DMS 273 treated with DMSO at 0.1 percent for 48 hours (cell line): Measurements from ENCODE around the gene MEF2A.
A peak's percentile ranks its signal among the peaks of the same experiment; 100 is the strongest.
"Not testable (repeated sequence)": the region's sequence is repeated elsewhere in the genome, so short reads cannot be mapped to it uniquely, and the experiment has no call there.

Experiments
- DNase-seq: peaks from one replicate; lab custom pipeline; 2025; lab: John Stamatoyannopoulos, UW

MEF2A gene

GRCh38 chr15:99565299-99566156 is at the start of gene MEF2A:
MEF2A (plus strand) TSS chr15:99565984; CDS start chr15:99633120, 67,136 bp downstream.
- peak; percentile 58 for DNase-seq

DNA sequence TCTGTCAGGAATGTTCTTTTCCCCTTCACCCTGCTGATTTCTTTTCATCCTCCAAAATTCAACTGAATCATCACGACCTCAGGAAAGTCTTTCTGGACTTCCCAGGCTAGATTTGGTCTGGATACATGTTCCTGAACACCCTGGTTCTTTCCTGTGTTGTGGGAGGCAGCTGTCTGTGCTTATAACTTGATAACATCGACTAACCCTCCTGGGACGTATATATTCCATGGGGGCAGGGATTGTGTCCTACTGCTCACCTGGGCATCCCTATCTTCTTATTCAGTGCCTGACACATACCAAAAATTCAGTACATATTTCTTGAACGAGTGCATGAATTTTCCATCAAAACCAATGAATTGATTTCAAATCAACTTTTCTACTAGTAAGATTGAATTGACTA is 47.6 kb upstream of the MEF2A start:
- no peak for DNase-seq

DNA sequence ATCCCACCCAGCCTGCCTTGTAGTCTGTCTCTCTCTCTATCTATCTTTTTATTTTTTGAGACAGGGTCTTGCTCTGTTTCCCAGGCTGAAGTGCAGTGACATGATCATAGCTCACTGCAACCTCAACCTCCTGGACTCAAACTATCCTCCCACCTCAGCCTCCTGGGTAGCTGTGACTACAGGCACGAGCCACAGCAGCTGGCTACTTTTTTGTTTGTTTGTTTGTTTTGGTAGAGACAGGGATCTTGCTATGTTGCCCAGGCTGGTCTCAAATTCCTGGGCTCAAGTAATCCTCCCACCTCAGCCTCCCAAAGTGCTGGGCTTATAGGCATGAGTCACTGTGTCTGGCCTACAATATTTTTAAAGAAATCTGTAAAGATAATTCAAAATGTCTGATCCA is 46.4 kb upstream of the MEF2A start:
- DNase-seq = not testable (repeated sequence)

GRCh38 chr15:99522288-99522687 is 43.5 kb upstream of the MEF2A start:
- DNase-seq = no peak

GRCh38 chr15:99526176-99526575 is 39.6 kb upstream of the MEF2A start:
- no peak for DNase-seq

- DNase-seq = no peak
Observed at GRCh38 chr15:99526671-99527070, 39.1 kb upstream of the MEF2A start.

- no peak for DNase-seq
Observed at GRCh38 chr15:99536422-99537040, 29.3 kb upstream of the MEF2A start.

- DNase-seq = no peak
Observed at GRCh38 chr15:99537344-99537743, 28.4 kb upstream of the MEF2A start.

GRCh38 chr15:99538261-99538660 is 27.5 kb upstream of the MEF2A start:
- DNase-seq = no peak

DNA sequence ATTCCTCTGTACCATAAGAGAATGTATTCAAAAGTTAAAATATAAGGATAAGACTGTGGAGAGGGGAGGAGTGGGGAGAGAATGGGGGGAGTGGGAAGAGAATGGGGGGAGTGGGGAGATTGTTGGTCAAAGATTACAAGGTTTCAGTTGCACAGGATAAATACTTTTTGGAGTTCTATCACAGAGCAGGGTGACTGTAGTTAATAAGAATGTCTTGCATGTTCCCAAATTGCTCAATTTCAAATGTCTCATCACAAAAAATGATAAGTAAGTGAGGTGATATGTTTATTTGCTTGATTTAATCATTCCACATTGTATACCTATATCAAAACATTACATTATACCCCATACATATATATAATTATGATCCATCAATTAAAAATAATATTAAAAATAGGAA is 23.0 kb upstream of the MEF2A start:
- no peak for DNase-seq

DNA sequence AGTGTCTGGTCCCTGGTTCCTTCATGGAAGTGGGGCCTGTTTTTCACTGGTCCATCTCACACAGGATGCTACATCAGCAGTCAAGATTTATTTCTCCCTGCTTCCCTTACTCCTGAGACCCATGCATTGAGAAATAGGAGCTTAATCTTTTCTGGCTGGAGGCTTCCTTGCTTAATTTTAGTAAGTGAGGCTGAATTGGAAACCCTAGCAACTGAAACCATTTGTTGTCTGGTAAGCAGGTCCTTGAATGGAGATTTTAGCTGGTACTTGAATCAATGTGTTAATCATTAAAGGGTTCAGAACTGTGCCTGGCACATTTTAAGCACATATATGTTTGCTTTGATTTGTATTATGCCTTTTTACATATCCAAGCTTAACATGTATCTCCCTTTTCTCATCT is 20.2 kb upstream of the MEF2A start:
- DNase-seq = no peak

- DNase-seq = no peak
Observed at GRCh38 chr15:99546441-99547100, 19.2 kb upstream of the MEF2A start.

DNA sequence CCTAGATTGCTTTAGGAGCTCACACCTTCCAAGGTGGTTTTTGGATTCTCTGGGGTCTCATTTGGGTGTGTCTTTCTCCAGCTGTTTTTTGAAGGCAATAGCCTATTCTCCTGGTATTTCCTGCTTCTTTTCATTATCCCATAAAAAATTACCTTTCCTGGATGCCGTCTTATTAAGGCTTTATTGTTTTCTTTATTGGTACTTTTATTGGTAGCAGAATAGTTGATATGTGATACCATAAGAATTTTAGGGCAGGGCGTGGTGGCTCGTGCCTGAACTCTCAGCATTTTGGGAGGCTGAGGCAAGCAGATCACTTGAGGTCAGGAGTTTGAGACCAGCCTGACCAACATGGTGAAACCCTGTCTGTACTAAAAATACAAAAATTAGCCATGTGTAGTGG is 18.3 kb upstream of the MEF2A start:
- no peak for DNase-seq

DNA sequence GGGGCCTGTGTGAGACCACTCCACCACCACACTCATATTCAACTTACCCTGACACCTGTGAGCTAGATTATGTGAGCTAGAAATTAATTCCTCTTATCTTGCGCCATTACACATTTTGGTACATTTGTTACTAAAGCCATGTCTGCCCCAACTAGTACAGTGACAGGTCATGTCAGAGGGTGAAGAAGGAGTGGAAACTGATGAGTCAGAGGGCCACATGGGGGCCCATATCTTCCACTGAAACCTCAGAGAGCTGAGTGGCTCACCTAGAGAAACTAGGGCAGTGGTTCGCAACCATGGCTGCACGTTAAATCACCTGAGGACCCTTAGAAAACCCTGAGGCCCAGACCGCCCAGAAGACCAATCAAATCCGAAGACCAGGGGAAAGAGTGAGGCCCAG is 15.7 kb upstream of the MEF2A start:
- DNase-seq = no peak

GRCh38 chr15:99552111-99552510 is 13.7 kb upstream of the MEF2A start:
- DNase-seq = no peak

- DNase-seq = no peak
Observed at GRCh38 chr15:99554880-99555488, 10.8 kb upstream of the MEF2A start.

DNA sequence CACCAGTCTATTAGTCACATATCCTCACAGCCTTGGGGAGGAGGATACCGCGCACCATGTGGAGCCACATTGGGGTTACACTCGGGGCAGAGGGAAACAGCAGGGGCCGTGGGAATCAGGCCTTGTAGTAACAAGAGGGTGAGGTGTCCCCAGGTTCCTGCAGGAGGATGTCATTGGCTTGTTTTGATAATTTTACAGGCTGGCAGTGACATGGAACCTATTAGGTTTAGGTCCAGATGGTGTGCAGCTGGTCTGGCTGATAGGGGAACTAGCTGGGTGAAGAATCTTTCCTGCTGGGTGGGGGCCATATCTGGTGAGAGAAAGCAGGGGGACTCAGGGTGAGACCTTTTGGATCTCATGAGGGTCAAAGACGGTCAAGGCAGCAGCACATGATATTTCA is 9.8 kb upstream of the MEF2A start:
- peak; percentile 8 for DNase-seq

DNA sequence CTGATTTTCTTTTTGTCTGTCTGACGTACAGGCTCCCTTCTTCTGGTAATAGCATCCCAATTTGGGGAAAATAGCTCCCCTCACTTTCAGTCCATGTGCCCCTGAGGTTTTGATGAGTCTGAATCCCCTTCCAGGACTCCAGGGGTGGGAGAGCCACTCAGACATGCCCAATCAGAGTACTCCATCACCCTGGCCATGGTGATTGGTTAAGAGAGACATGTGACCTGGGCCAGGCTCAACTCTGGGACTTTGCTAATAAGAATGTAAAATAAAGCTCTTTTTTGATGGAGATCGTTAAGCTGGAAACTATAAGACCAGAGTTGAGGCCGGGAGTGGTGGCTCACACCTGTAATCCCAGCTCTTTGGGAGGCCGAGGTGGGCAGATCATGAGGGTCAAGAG is 9.2 kb upstream of the MEF2A start:
- no peak for DNase-seq

DNA sequence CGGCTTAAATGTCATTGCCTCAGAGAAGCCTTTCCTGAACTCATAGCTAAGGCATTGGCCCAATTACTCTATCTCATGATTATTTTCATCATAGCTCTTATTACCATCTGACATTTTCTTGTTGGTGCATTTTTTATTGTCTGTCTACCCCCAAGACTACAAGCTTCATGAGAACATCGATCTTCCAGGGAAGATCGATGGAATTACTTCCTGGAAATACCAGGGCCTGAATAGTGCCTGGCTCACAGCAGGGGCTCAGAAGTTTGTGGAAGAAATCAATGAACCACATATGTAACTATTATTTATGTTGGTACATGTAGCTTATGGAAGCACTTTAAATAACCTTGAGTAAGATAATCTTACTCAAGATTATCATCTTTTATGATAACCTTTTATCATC is 7.7 kb upstream of the MEF2A start:
- no peak for DNase-seq

DNA sequence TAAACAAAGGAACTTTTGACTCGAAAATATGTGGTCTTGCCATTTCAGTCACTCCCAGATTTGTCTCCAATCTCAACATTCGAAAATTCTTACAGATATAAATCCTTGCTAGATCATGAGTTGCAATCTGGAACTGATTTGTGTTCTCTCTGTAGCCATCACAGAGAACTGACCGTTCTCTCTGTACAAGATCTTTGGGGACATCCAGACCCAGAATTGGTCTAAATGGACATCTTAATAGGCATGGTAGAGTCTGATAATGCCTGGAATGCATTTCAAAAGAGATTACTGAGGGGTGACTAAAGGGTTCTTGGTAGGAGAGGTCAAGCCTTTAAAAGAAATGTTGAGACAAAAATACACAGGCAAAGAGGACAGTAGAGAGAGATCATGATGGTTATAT is 7.2 kb upstream of the MEF2A start:
- DNase-seq = no peak

- DNase-seq = no peak
Observed at GRCh38 chr15:99561476-99562230, 4.1 kb upstream of the MEF2A start.

DNA sequence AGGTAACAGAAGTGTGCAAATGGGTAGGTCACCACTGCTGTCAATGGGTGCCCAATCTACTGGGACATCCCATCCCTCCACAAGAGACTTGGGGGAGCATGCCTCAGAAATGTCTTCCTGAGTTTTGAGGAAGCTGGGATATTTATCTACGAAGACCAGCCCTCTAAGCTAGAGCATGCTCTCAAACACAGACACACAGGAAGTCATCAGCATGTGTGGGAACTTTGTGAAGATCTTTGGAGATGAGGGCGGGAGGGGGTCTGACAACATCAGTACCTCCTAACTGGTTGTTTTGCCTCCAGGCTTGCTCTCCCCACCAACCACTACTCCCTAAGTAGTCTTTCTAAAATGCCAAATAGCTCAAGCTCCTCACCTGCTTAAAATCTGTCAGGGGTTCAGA is 3.5 kb upstream of the MEF2A start:
- no peak for DNase-seq
